ENCODE data around the gene CNTNAP4. TPM values are rescaled to one million over a fixed set of nuclear protein-coding genes. Genes with fewer than 3 reads are reported as not detected.

Gene CNTNAP4
- total RNA-seq, 1 donor, result 0.10 TPM

DNA sequence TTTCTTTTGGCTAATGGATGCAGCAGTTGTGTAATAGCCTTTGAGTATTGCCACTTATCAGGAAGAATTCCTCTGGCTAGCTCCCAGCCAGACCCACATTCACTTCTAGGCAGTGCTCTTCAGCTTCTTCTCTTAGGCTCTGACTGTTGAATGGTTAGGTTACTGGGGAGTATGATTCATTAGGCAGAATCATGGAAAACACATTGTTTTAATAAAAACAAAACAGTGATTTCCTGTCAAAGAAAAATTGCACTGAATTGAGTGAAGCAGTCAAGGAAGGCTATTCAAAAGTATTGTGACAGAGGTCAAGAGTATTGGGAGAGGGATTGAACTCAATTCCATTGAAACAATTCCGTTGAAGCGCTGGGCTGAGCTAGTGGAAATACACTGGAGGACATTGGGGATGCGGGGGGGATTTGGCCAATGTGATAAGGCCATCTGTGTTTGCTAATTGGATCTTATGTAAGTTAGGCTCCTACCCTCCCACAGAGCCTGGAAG, 68.0 kb downstream of the CNTNAP4 start:
- Histone ChIP-seq H3K4me1 (ENCODE audit: insufficient read depth, low read length) (no peaks in the 10 kb centered on the region), H3K9me3 (ENCODE audit: low read depth, low read length) (no peaks in the 10 kb centered on the region), H3K4me3 (ENCODE audit: low read length) (no peak overlapping the region), H3K27me3 (ENCODE audit: insufficient read depth, low read length) (no peaks in the 10 kb centered on the region)

DNA sequence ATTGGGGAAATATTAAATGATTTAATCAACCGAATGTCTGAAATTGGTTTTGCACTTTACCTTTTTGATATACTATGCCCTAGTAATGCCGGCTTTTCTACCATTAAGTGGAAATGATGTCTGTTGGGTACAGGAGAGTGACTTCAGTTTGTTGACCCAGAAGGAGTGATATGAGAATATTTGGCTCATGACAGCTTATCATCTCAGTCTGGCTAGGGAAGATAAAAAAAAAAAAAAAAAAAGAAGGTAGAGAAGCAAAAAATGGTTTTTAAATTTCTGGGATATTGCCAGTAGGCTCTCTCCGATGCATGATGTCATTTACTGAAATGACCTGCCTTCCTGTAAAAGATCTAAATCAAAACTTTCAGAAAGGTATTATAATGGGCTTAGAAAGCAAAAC, 69.0 kb downstream of the CNTNAP4 start:
- no peaks in the 10 kb centered on the region for H3K27me3 ChIP-seq (ENCODE audit: insufficient read depth, low read length)
- H3K4me1 ChIP-seq (ENCODE audit: insufficient read depth, low read length), result no peaks in the 10 kb centered on the region
- H3K4me3 ChIP-seq (ENCODE audit: low read length), result no peak overlapping the region
- no peaks in the 10 kb centered on the region for H3K9me3 ChIP-seq (ENCODE audit: low read depth, low read length)

DNA sequence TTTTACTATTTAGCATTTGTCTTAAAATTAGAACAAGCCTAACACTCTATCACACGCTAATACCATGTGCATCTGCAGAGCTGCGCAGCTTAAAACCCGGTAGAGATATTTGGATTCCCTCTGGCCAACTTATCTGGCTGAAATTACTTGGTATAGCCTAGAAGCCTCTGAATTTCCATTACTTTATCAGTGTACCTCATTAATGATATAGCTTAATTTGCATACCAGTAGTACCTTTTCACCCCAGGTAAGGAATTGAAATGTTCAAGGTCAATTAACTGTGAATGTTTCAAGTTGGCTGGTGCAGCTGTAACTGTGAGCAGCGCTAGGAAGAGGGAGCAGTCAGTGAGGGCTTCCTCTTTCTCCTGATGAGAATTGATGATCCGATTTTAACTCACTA, 74.2 kb downstream of the CNTNAP4 start:
- H3K9me3 ChIP-seq (ENCODE audit: low read depth, low read length), result no peaks in the 10 kb centered on the region
- no peaks in the 10 kb centered on the region for H3K27me3 ChIP-seq (ENCODE audit: insufficient read depth, low read length)
- H3K4me1 ChIP-seq (ENCODE audit: insufficient read depth, low read length), result no peaks in the 10 kb centered on the region
- no peak overlapping the region for H3K4me3 ChIP-seq (ENCODE audit: low read length)

DNA sequence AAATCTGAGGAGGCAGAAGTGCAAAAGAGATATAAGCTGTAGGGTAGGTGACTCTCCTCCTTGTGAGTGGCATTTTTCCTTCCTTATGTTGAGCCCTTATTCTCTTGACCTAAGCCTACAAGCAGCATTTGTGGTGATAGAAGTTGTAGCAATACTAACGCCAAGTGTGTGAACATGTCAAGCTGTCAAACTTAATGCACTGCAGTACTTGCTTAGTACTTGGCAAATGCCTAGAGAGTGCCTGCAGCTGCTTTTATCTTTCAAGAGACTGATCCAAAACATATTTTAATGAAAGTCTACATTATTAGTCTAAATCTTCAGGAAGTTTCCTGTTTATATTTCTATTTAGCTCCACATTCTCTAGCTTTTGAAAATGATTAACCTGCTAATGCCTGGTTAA, 83.2 kb downstream of the CNTNAP4 start:
- Histone ChIP-seq H3K27me3 (ENCODE audit: insufficient read depth, low read length) (no peaks in the 10 kb centered on the region), H3K4me1 (ENCODE audit: insufficient read depth, low read length) (no peaks in the 10 kb centered on the region), H3K4me3 (ENCODE audit: low read length) (no peak overlapping the region), H3K9me3 (ENCODE audit: low read depth, low read length) (no peaks in the 10 kb centered on the region)

DNA sequence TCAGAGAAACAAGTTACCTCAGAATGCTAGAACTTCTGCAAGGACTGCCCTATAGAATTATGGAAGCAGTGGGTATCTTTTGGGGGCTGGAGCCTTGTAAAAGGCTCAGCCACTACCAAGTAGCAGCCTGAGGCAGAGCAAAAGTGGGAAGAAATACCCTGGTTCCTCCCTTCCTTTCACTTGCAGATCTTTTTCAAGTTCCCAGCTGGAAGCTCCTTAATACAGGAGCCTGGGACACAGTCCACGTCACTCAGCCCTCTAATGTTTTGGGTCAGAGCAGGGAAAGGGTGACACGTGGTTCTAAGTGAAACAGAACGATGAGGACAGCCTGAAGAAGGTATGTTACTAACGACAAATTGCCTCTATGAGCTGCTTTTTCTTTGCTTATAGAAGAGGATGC, 93.1 kb downstream of the CNTNAP4 start:
- Histone ChIP-seq H3K4me1 (ENCODE audit: insufficient read depth, low read length) (no peaks in the 10 kb centered on the region), H3K9me3 (ENCODE audit: low read depth, low read length) (no peaks in the 10 kb centered on the region), H3K4me3 (ENCODE audit: low read length) (no peak overlapping the region), H3K27me3 (ENCODE audit: insufficient read depth, low read length) (no peaks in the 10 kb centered on the region)

DNA sequence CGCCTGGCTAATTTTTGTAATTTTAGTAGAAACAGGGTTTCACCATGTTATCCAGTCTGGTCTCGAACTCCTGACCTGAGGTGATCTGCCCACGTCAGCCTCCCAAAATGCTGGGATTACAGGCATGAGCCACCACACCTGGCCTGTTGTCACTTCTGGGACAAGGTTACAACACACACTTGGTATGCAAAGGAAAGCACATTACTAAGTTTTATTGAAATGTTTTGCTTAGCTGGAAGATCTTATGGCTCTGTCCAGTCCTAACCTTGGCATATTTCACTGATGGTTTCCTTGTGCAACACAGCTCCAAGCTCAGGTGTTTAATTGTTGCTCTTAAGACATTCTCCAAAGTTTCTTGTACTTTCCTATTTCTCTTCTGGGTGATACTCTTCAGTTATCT, 94.2 kb downstream of the CNTNAP4 start:
- Histone ChIP-seq H3K9me3 (ENCODE audit: low read depth, low read length) (no peaks in the 10 kb centered on the region), H3K27me3 (ENCODE audit: insufficient read depth, low read length) (no peaks in the 10 kb centered on the region), H3K4me1 (ENCODE audit: insufficient read depth, low read length) (no peaks in the 10 kb centered on the region), H3K4me3 (ENCODE audit: low read length) (no peak overlapping the region)

DNA sequence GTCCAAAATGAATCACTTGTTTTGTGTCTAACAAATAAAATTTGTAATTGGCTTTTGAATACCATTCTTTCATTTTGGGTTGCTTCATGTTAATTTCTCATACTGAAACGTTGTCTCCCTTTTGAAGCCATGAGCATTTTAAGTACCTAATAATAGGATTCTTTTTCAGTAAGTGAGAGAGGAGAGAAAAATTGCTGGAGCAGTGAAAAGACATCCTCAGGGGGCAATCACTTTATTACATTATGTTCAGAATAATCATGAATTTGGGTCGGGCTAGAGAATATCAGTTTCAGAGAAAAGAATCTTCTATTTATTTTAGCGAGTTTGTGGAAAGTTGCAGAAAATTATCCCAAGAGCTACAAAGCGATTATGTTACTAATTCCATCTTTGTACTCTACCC, 96.8 kb downstream of the CNTNAP4 start:
- Histone ChIP-seq H3K27me3 (ENCODE audit: insufficient read depth, low read length) (no peaks in the 10 kb centered on the region), H3K9me3 (ENCODE audit: low read depth, low read length) (no peaks in the 10 kb centered on the region), H3K4me3 (ENCODE audit: low read length) (no peak overlapping the region), H3K4me1 (ENCODE audit: insufficient read depth, low read length) (no peaks in the 10 kb centered on the region)

DNA sequence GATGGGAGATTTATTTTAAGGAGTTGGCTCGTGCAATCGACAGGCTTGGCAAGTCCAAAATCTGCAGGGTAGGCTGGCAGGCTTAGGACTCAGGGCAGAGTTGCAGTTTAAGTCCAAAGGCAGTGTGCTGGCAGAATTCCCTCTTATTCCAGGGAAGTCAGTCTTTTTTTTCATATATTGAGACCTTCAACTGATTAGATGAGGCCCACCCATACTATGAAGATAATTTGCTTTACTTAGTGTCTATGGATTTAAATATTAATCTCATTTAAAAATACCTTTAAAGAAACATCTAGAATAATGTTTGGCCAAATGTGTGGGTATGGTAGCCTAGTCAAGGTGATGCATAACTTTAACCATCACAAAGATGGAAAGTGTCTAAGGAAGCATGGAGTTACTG, 99.8 kb downstream of the CNTNAP4 start:
- Histone ChIP-seq H3K4me1 (ENCODE audit: insufficient read depth, low read length) (no peaks in the 10 kb centered on the region), H3K27me3 (ENCODE audit: insufficient read depth, low read length) (no peaks in the 10 kb centered on the region), H3K9me3 (ENCODE audit: low read depth, low read length) (no peaks in the 10 kb centered on the region), H3K4me3 (ENCODE audit: low read length) (no peak overlapping the region)

DNA sequence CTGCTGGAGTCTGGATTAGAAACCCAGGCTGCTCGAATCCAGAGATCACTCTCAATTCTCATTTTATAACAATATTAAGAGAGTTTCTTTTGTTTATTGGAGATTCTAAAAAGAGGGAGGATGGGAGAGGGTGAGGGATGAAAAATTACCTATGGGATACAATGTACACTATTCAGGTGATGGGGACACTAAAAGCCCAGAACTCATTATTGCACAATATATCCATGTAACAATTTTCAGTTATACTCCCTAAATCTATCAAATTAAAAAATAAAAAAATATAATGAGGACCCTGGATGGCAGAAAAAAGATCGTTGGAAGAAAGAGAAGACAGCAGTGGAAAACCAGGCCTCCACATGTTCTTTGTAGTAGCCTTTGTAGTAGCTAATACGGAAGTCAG, 100.8 kb downstream of the CNTNAP4 start:
- no peaks in the 10 kb centered on the region for H3K27me3 ChIP-seq (ENCODE audit: insufficient read depth, low read length)
- no peaks in the 10 kb centered on the region for H3K9me3 ChIP-seq (ENCODE audit: low read depth, low read length)
- H3K4me1 ChIP-seq (ENCODE audit: insufficient read depth, low read length), result no peaks in the 10 kb centered on the region
- no peak overlapping the region for H3K4me3 ChIP-seq (ENCODE audit: low read length)

DNA sequence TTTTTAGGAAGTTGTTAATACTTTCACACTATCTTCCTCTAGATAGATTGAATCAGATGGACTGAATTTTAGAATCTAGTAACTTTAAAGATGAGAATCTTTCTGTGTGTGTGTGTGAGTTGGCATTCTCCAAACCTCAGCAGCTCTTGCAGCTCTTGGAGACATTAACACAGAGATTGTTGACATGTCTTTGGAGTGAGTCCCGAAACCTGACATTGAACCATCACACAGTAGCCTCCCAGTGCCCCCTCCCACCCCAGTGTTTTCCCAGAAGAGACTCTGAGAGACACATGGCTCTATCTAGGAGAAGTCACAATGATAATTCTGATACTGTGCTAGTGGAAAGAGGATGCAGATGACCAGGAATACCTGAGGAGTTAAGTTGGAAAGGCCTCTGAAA, 103.9 kb downstream of the CNTNAP4 start:
- no peak overlapping the region for H3K4me3 ChIP-seq (ENCODE audit: low read length)
- no peaks in the 10 kb centered on the region for H3K4me1 ChIP-seq (ENCODE audit: insufficient read depth, low read length)
- no peaks in the 10 kb centered on the region for H3K9me3 ChIP-seq (ENCODE audit: low read depth, low read length)
- H3K27me3 ChIP-seq (ENCODE audit: insufficient read depth, low read length), result no peaks in the 10 kb centered on the region

DNA sequence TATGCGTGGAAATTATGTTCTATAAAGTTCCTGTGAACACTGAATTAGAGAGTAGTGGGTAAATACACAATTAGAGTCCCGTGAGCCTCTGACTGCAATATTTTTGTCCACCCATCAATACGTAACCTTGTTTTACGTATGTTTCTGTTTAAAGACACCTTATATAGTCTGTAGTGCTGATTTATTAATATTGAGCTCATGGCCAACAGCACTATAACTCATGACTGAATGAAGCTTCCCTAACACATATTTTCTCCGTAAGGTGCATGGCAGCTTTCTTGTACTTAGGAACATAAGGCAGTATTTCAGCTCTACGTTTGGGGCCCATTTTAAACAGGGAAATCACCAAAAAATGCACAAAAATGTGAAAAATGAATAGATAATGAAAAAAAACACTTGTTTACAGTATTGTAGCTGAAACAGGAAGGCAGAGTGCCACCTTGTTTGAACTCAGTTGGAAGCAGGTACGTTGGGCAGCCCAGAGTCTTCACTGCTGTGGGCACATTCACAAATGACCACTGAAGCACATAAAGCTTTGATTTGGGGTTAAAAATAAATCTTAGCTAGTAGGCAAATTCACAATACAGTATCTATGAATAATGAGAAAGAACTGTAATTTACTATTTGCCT, 108.5 kb downstream of the CNTNAP4 start:
- no peaks in the 10 kb centered on the region for H3K27me3 ChIP-seq (ENCODE audit: insufficient read depth, low read length)
- no peak overlapping the region for H3K4me3 ChIP-seq (ENCODE audit: low read length)
- no peaks in the 10 kb centered on the region for H3K9me3 ChIP-seq (ENCODE audit: low read depth, low read length)
- no peaks in the 10 kb centered on the region for H3K4me1 ChIP-seq (ENCODE audit: insufficient read depth, low read length)

DNA sequence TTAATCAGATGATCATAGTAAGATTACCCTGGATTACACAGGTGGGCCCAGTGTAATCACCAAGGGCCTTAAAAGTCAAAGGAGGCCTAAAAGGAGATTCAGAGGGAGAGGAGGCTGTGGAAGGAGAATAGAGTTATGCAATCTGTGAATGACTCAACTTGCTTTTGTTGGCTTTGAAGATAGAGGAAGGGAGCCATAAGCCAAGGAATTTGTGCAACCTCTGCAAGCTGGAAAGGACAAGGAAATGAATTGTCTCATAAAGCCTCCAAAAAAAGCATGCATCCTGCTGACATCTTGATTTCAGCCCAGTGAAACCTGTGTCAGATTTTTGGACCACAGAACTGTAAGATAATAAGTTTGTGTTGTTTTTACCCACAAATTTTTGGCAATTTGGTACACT, 109.6 kb downstream of the CNTNAP4 start:
- H3K27me3 ChIP-seq (ENCODE audit: insufficient read depth, low read length), result no peaks in the 10 kb centered on the region
- H3K4me3 ChIP-seq (ENCODE audit: low read length), result no peak overlapping the region
- H3K9me3 ChIP-seq (ENCODE audit: low read depth, low read length), result no peaks in the 10 kb centered on the region
- no peaks in the 10 kb centered on the region for H3K4me1 ChIP-seq (ENCODE audit: insufficient read depth, low read length)

DNA sequence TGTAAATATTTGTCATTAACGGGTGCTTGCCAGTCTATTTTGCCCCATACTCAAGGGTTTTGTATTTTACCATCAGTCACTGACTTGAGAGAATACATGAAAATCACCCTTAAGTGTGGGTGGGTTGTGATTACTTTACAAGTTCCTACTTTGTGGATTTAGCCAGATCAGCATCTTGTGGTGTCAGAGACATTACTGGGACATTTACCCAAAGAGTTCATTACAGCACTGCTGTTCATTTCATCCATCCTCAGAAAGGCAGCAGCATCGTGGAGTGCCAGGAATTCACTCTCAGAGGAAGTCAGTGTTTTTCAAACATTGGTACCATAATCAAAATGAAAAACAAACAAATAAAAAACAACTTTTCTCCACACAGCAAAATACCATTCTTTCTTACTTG, 110.8 kb downstream of the CNTNAP4 start:
- H3K4me1 ChIP-seq (ENCODE audit: insufficient read depth, low read length), result no peaks in the 10 kb centered on the region
- H3K4me3 ChIP-seq (ENCODE audit: low read length), result no peak overlapping the region
- H3K9me3 ChIP-seq (ENCODE audit: low read depth, low read length), result no peaks in the 10 kb centered on the region
- no peaks in the 10 kb centered on the region for H3K27me3 ChIP-seq (ENCODE audit: insufficient read depth, low read length)

DNA sequence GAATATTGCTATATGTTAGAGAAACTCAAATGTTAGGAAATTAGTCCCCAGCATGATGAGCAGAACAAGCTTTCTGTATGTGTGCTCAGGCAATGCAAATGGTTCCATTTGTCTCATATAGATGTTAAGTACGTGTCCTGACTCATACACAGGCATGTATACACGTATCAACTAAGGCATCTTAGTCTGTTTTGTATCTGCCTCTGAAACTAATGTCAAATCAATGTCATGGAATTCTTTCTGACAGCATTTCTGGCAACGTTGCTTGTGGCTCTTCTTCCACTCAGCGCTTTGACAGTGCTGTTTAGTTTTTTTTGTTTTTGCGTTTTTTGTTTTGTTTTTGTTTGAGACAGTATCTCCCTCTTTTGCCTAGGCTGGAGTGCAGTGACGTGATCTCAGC, 111.9 kb downstream of the CNTNAP4 start:
- H3K4me1 ChIP-seq (ENCODE audit: insufficient read depth, low read length), result no peaks in the 10 kb centered on the region

DNA sequence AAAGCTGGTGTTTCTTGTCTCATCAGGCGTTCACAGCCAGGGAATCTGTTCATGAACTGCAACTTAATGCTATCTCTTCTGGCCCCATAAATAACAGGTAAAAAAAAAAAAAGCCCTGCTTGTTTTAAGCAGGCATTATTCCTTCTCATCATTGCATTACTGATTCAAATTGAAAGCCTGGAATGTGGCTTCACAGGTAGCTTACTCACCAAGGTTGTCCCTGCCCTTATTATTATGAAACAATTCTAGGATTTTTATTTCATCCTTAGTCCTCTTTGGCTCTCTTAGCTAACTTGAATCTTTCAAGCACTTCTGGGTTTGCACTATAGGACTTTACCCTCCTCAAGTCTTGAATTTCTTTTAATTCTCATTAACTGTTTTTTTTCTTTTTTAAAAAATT, 113.3 kb downstream of the CNTNAP4 start:
- no peaks in the 10 kb centered on the region for H3K4me1 ChIP-seq (ENCODE audit: insufficient read depth, low read length)
- no peak overlapping the region for H3K4me3 ChIP-seq (ENCODE audit: low read length)
- no peaks in the 10 kb centered on the region for H3K9me3 ChIP-seq (ENCODE audit: low read depth, low read length)
- H3K27me3 ChIP-seq (ENCODE audit: insufficient read depth, low read length), result no peaks in the 10 kb centered on the region

More for the DNA sequence above, 111.9 kb downstream of the CNTNAP4 start:
- no peaks in the 10 kb centered on the region for H3K9me3 ChIP-seq (ENCODE audit: low read depth, low read length)
- H3K4me3 ChIP-seq (ENCODE audit: low read length), result no peak overlapping the region
- H3K27me3 ChIP-seq (ENCODE audit: insufficient read depth, low read length), result no peaks in the 10 kb centered on the region

DNA sequence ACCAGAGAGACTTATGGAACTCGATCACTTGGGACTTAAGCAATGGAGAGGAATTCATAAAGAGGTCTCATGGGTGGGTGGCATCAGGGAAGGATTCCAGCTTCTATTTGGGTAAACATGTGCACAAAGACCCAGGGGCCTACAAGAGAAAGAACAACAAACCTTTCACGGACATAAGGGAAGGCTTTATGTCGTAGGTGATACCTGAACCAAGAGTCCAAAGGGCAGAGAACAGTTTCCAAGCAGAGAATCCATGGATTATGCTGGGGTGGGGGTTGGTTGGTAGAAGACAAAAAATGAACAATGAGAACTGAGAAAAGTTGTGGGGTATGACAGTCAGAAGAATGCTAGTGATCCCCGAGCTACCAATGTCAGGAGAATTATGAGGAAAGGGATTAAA, 119.8 kb downstream of the CNTNAP4 start:
- Histone ChIP-seq H3K4me3 (ENCODE audit: low read length) (no peak overlapping the region), H3K9me3 (ENCODE audit: low read depth, low read length) (no peaks in the 10 kb centered on the region), H3K27me3 (ENCODE audit: insufficient read depth, low read length) (no peaks in the 10 kb centered on the region), H3K4me1 (ENCODE audit: insufficient read depth, low read length) (no peaks in the 10 kb centered on the region)
